Measurements from ENCODE around the gene COL6A6. TPM values are rescaled to one million over a fixed set of nuclear protein-coding genes. Genes with fewer than 3 reads are reported as not detected.
"Not testable (repeated sequence)": the region's sequence is repeated elsewhere in the genome, so short reads cannot be mapped to it uniquely, and the experiment has no call there.

COL6A6 gene
- total and polyA plus RNA-seq, 10 donors: 0.24 to 6.5 (median 0.94) TPM; not detected in 1

- 33 to 45% (median 38%) methylated on average over 3 of the region's 3 CpGs for WGBS, 5 donors
- Histone ChIP-seq H3K27me3 (replicated peaks in 1 of 7) (no peaks in the 10 kb centered on the region), H3K36me3 (no peaks in the 10 kb centered on the region), H3K27ac (no peak overlapping the region), H3K4me3 (no peak overlapping the region), H3K4me1 (no peaks in the 10 kb centered on the region), H3K9me3 (peaks cover 0 to 6% (median 0%) of the 10 kb centered on the region in 8 donors)
- DNase-seq: no peak
- intact Hi-C loops (cut with DNase I; ENCODE audit: low total_unique reads): no loop called here
- TF ChIP-seq POLR2AphosphoS5 (IDR thresholded peaks at IDR 0.05) (no peak), POLR2A (IDR thresholded peaks at IDR 0.05) (no peak), CTCF (IDR thresholded peaks at IDR 0.05 in 8 of 11, conservative IDR thresholded peaks at IDR 0.05 in 3 of 11) (no peak)
These were observed 26.3 kb downstream of the COL6A6 start for GRCh38 chr3:130543322-130543721.

GRCh38 chr3:130546920-130547679 is 30.1 kb downstream of the COL6A6 start:
- Histone ChIP-seq H3K4me1 (no peaks in the 10 kb centered on the region), H3K4me3 (no peak overlapping the region), H3K27ac (peak overlapping the region in 1 of 8 donors; percentile 28), H3K36me3 (no peaks in the 10 kb centered on the region), H3K27me3 (replicated peaks in 1 of 7) (no peaks in the 10 kb centered on the region), H3K9me3 (peaks cover 0 to 18% (median 3%) of the 10 kb centered on the region in 8 donors)
- no peak for DNase-seq
- intact Hi-C loops (cut with DNase I; ENCODE audit: low total_unique reads): no loop called here
- 72 to 94% (median 90%) methylated on average over 10 to 29 of the region's 29 CpGs for WGBS, 5 donors
- TF ChIP-seq CTCF (IDR thresholded peaks at IDR 0.05 in 8 of 11, conservative IDR thresholded peaks at IDR 0.05 in 3 of 11): no peak
- TF ChIP-seq POLR2A (IDR thresholded peaks at IDR 0.05): no peak
- TF ChIP-seq POLR2AphosphoS5 (IDR thresholded peaks at IDR 0.05): no peak

GRCh38 chr3:130547680-130548065 is 30.7 kb downstream of the COL6A6 start:
- DNase-seq; H3K4me1 ChIP-seq; H3K27me3 ChIP-seq (replicated peaks in 1 of 7); H3K36me3 ChIP-seq; H3K4me3 ChIP-seq; intact Hi-C loops (cut with DNase I; ENCODE audit: low total_unique reads): not testable (repeated sequence)
- H3K27ac ChIP-seq: peak overlapping the region in 2 of 8 donors; percentile 1 to 28
- 82 to 90% (median 87%) methylated on average over 9 of the region's 9 CpGs for WGBS, 5 donors
- peaks cover 0 to 23% (median 9%) of the 10 kb centered on the region in 8 donors for H3K9me3 ChIP-seq

GRCh38 chr3:130548356-130548755 is 31.4 kb downstream of the COL6A6 start:
- TF ChIP-seq CTCF (IDR thresholded peaks at IDR 0.05 in 8 of 11, conservative IDR thresholded peaks at IDR 0.05 in 3 of 11) (no peak), POLR2A (IDR thresholded peaks at IDR 0.05) (no peak), POLR2AphosphoS5 (IDR thresholded peaks at IDR 0.05) (no peak)
- Histone ChIP-seq H3K4me3 (no peak overlapping the region), H3K36me3 (no peaks in the 10 kb centered on the region), H3K27ac (peak overlapping the region in 3 of 8 donors; percentile 1 to 32 (median 28)), H3K9me3 (peaks cover 0 to 30% (median 15%) of the 10 kb centered on the region in 8 donors), H3K27me3 (replicated peaks in 1 of 7) (no peaks in the 10 kb centered on the region), H3K4me1 (no peaks in the 10 kb centered on the region)
- DNase-seq: no peak
- intact Hi-C loops (cut with DNase I; ENCODE audit: low total_unique reads): no loop called here
- WGBS, 5 donors: 74 to 89% (median 82%) methylated on average over 1 of the region's 1 CpG

Measured in spleen (tissue), 11 donors.